ENCODE results near the gene OSBPL10. TPM values are rescaled to one million over a fixed set of nuclear protein-coding genes. Genes with fewer than 3 reads are reported as not detected.

The OSBPL10 gene
- total and polyA plus RNA-seq, 5 donors from 2014 or later: 0.14 to 1.8 (median 0.21) TPM; not detected in 2

GRCh38 chr3:31815006-31815405 lies 166.1 kb downstream of the OSBPL10 start:
- H3K27ac Mint-ChIP-seq: peak overlapping the region in 2 of 3 donors; percentile 74 to 89
- ATAC-seq (ENCODE audit: low read depth in 2 of 2): no peak
- H3K4me3 Mint-ChIP-seq: peak overlapping the region in 1 of 4 donors; percentile 68
- Histone ChIP-seq H3K4me3 (ENCODE audit: low read depth, low read length) (no peak overlapping the region), H3K27ac (ENCODE audit: insufficient read depth, low read length, poor library complexity, severe bottlenecking) (no peak overlapping the region), H3K9me3 (ENCODE audit: control insufficient read depth in 2 of 2, low read length in 2 of 2) (no peaks in the 10 kb centered on the region), H3K27me3 (ENCODE audit: control insufficient read depth, insufficient read depth, low read length) (no peaks in the 10 kb centered on the region), H3K36me3 (ENCODE audit: control insufficient read depth, insufficient read depth, low read length) (no peaks in the 10 kb centered on the region), H3K4me1 (ENCODE audit: control insufficient read depth, insufficient read depth, low read length, poor library complexity, severe bottlenecking) (no peaks in the 10 kb centered on the region)
- no peaks in the 10 kb centered on the region for H3K36me3 Mint-ChIP-seq
- peaks cover 0 to 2% (median 0%) of the 10 kb centered on the region in 7 donors for H3K9me3 Mint-ChIP-seq
- no peak for DNase-seq
- H3K4me1 Mint-ChIP-seq: peaks cover 0 to 37% (median 5%) of the 10 kb centered on the region in 4 donors
- peaks cover 10% of the 10 kb centered on the region for H3K27me3 Mint-ChIP-seq

DNA sequence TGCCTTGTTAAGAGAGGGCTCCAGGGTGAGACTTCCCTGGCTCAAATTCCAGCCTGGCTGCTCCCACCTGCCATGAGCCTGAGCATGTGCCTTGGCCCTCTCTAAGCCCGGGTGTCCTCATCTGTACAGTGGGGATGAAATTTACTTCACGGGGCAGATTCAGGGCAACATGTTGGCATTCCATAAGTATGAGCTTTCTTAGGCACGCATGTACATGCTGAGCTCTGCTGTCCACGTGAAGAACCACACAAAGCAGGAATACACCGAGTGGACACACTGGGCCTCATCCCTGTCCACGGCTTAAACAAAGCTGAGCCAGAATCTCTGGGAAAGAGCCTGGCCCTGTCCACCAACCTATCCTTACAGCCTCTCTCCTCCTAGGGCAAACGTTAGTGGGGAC lies 167.4 kb downstream of the OSBPL10 start:
- no peaks in the 10 kb centered on the region for H3K9me3 ChIP-seq (ENCODE audit: control insufficient read depth in 2 of 2, low read length in 2 of 2)
- peaks cover 0 to 1% (median 0%) of the 10 kb centered on the region in 7 donors for H3K9me3 Mint-ChIP-seq
- no peaks in the 10 kb centered on the region for H3K4me1 ChIP-seq (ENCODE audit: control insufficient read depth, insufficient read depth, low read length, poor library complexity, severe bottlenecking)
- no peak overlapping the region for H3K27ac ChIP-seq (ENCODE audit: insufficient read depth, low read length, poor library complexity, severe bottlenecking)
- H3K36me3 Mint-ChIP-seq: no peaks in the 10 kb centered on the region
- H3K4me3 Mint-ChIP-seq: no peak overlapping the region
- peaks cover 0 to 37% (median 5%) of the 10 kb centered on the region in 4 donors for H3K4me1 Mint-ChIP-seq
- no peak for DNase-seq
- H3K27me3 ChIP-seq (ENCODE audit: control insufficient read depth, insufficient read depth, low read length): no peaks in the 10 kb centered on the region
- no peak for ATAC-seq (ENCODE audit: low read depth in 2 of 2)
- no peaks in the 10 kb centered on the region for H3K36me3 ChIP-seq (ENCODE audit: control insufficient read depth, insufficient read depth, low read length)
- H3K27me3 Mint-ChIP-seq: peaks cover 10% of the 10 kb centered on the region
- peak overlapping the region in 1 of 3 donors; percentile 23 for H3K27ac Mint-ChIP-seq
- no peak overlapping the region for H3K4me3 ChIP-seq (ENCODE audit: low read depth, low read length)

GRCh38 chr3:31813197-31813596 lies 167.9 kb downstream of the OSBPL10 start:
- H3K9me3 ChIP-seq (ENCODE audit: control insufficient read depth in 2 of 2, low read length in 2 of 2): no peaks in the 10 kb centered on the region
- no peaks in the 10 kb centered on the region for H3K4me1 ChIP-seq (ENCODE audit: control insufficient read depth, insufficient read depth, low read length, poor library complexity, severe bottlenecking)
- peaks cover 0 to 35% (median 5%) of the 10 kb centered on the region in 4 donors for H3K4me1 Mint-ChIP-seq
- H3K36me3 ChIP-seq (ENCODE audit: control insufficient read depth, insufficient read depth, low read length): no peaks in the 10 kb centered on the region
- ATAC-seq (ENCODE audit: low read depth in 2 of 2) (no peak), DNase-seq (no peak)
- no peak overlapping the region for H3K4me3 ChIP-seq (ENCODE audit: low read depth, low read length)
- H3K27me3 ChIP-seq (ENCODE audit: control insufficient read depth, insufficient read depth, low read length): no peaks in the 10 kb centered on the region
- H3K27ac Mint-ChIP-seq: peak overlapping the region in 1 of 3 donors; percentile 23
- peaks cover 10% of the 10 kb centered on the region for H3K27me3 Mint-ChIP-seq
- no peak overlapping the region for H3K4me3 Mint-ChIP-seq
- no peak overlapping the region for H3K27ac ChIP-seq (ENCODE audit: insufficient read depth, low read length, poor library complexity, severe bottlenecking)
- peaks cover 0 to 1% (median 0%) of the 10 kb centered on the region in 7 donors for H3K9me3 Mint-ChIP-seq
- no peaks in the 10 kb centered on the region for H3K36me3 Mint-ChIP-seq

- peaks cover 10% of the 10 kb centered on the region for H3K27me3 Mint-ChIP-seq
- DNase-seq (no peak), ATAC-seq (ENCODE audit: low read depth in 2 of 2) (no peak)
- no peak overlapping the region for H3K4me3 ChIP-seq (ENCODE audit: low read depth, low read length)
- no peaks in the 10 kb centered on the region for H3K27me3 ChIP-seq (ENCODE audit: control insufficient read depth, insufficient read depth, low read length)
- H3K4me1 ChIP-seq (ENCODE audit: control insufficient read depth, insufficient read depth, low read length, poor library complexity, severe bottlenecking): no peaks in the 10 kb centered on the region
- H3K4me1 Mint-ChIP-seq: peaks cover 0 to 22% (median 4%) of the 10 kb centered on the region in 4 donors
- no peak overlapping the region for H3K27ac Mint-ChIP-seq
- H3K36me3 ChIP-seq (ENCODE audit: control insufficient read depth, insufficient read depth, low read length): no peaks in the 10 kb centered on the region
- no peaks in the 10 kb centered on the region for H3K9me3 ChIP-seq (ENCODE audit: control insufficient read depth in 2 of 2, low read length in 2 of 2)
- H3K36me3 Mint-ChIP-seq: no peaks in the 10 kb centered on the region
- no peak overlapping the region for H3K4me3 Mint-ChIP-seq
- no peak overlapping the region for H3K27ac ChIP-seq (ENCODE audit: insufficient read depth, low read length, poor library complexity, severe bottlenecking)
- peaks cover 0 to 2% (median 0%) of the 10 kb centered on the region in 7 donors for H3K9me3 Mint-ChIP-seq
These were observed 170.1 kb downstream of the OSBPL10 start for GRCh38 chr3:31810991-31811433.

DNA sequence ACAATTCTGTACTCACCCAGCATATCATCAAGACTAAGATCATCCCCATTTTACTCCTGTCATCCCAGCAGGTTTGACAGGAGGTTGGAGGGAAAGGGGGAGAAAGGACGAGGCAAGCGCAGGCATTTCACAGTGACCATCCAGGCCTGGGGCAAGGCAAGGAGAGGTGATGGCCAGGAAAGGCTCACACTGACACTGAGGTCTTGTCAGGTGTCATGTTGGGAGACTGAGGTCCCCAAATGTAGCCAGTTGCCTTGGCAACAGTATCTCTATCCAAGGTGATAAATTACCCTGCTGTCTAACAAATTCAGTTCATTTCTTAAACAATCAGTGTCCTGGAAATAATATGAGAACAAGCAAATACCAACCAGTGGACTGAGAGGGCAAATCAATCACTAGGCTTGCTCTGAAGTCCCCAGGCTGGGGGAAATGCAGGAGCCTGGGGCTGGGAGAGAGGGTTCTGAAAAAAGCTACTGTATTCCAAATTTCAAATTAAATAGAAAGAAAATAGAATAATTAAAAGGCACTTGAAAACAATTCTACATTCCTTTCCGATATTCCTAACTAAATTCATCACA lies 172.8 kb downstream of the OSBPL10 start:
- H3K4me3 Mint-ChIP-seq: no peak overlapping the region
- no peak overlapping the region for H3K4me3 ChIP-seq (ENCODE audit: low read depth, low read length)
- H3K4me1 ChIP-seq (ENCODE audit: control insufficient read depth, insufficient read depth, low read length, poor library complexity, severe bottlenecking): no peaks in the 10 kb centered on the region
- H3K36me3 Mint-ChIP-seq: no peaks in the 10 kb centered on the region
- H3K27ac Mint-ChIP-seq: no peak overlapping the region
- H3K36me3 ChIP-seq (ENCODE audit: control insufficient read depth, insufficient read depth, low read length): no peaks in the 10 kb centered on the region
- peaks cover 0 to 2% (median 0%) of the 10 kb centered on the region in 4 donors for H3K4me1 Mint-ChIP-seq
- H3K27ac ChIP-seq (ENCODE audit: insufficient read depth, low read length, poor library complexity, severe bottlenecking): no peak overlapping the region
- H3K27me3 ChIP-seq (ENCODE audit: control insufficient read depth, insufficient read depth, low read length): no peaks in the 10 kb centered on the region
- H3K27me3 Mint-ChIP-seq: no peaks in the 10 kb centered on the region
- DNase-seq (no peak), ATAC-seq (ENCODE audit: low read depth in 2 of 2) (no peak)
- no peaks in the 10 kb centered on the region for H3K9me3 ChIP-seq (ENCODE audit: control insufficient read depth in 2 of 2, low read length in 2 of 2)
- H3K9me3 Mint-ChIP-seq: peaks cover 0 to 2% (median 0%) of the 10 kb centered on the region in 7 donors

DNA sequence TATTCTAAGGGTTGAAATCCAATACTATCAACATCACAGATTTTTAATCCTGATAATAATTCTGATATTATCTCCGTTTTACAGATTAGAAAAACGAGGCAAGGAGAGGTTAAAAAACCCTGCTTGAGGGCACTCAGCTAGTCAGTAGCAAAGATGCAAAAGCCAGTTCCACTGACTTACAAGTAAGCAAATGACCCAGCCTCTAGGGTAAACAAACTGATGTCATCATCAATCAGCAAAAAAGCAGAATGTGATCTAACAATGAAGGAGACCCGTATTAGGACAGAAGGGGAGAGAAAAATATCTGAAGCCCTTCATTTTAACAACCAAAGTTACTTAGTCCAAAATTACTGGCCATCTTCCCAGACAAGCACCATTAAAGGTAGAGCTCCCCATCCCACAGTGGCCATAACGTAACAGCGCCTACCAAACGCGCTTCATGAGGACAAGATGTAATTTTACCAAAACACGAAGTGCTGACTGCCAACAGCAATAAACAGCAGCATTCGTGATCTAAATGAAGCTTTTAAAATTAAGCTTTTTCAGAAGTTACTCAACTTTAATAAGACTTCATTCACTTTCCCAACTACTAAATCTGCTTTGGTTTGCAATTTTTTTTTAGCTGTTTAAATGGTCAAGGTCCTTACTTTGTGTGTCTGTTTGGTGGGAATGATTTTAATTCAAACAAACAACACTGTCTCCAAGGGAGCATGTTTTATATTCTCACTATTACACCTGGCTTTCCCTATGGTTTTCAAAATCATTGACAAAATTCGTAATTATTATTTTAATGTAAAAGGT lies 176.6 kb downstream of the OSBPL10 start:
- Histone ChIP-seq H3K27ac (ENCODE audit: insufficient read depth, low read length, poor library complexity, severe bottlenecking) (no peak overlapping the region), H3K4me1 (ENCODE audit: control insufficient read depth, insufficient read depth, low read length, poor library complexity, severe bottlenecking) (no peaks in the 10 kb centered on the region), H3K27me3 (ENCODE audit: control insufficient read depth, insufficient read depth, low read length) (no peaks in the 10 kb centered on the region), H3K9me3 (ENCODE audit: control insufficient read depth in 2 of 2, low read length in 2 of 2) (no peaks in the 10 kb centered on the region), H3K36me3 (ENCODE audit: control insufficient read depth, insufficient read depth, low read length) (no peaks in the 10 kb centered on the region), H3K4me3 (ENCODE audit: low read depth, low read length) (no peak overlapping the region)
- Mint-ChIP-seq H3K27me3 (peaks cover 4% of the 10 kb centered on the region), H3K4me3 (no peak overlapping the region), H3K4me1 (no peaks in the 10 kb centered on the region), H3K9me3 (peaks cover 0 to 2% (median 0%) of the 10 kb centered on the region in 7 donors), H3K27ac (no peak overlapping the region), H3K36me3 (no peaks in the 10 kb centered on the region)
- DNase-seq (no peak), ATAC-seq (ENCODE audit: low read depth in 2 of 2) (no peak)

DNA sequence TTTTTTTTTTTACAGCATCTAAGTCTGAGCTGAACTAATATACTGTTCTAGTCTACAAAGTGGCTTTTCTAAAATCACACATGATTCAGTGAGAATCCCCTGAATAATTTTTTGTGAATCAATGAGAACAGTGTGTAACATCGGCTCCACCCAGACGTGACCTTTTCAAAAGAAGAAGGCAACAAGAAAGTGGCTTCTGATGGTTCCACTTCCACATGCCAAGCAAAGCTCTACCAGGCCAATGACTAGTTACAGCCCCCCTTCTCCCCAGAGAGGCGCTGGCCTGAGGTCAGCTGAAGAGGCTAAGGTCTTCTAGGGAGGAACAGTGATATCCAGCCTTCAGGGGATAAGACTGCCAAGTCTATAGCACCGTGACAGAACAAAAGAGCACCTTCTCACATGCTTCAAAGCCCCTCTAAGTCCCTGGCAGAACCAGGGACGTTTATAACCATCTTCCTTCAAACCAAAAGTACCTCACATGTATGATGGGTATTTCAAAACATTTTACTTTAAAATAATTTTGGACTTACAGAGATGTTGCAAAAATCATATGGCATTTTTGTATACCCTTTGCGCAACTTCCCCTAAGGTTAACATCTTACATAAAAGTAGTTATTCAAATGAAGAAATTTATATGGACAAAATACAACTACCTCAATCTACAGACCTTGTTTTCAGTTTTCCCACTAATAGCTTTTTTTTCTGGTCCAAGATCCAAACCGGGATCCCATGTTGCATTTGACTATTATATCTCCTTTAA lies 177.9 kb downstream of the OSBPL10 start:
- Mint-ChIP-seq H3K36me3 (no peaks in the 10 kb centered on the region), H3K4me1 (no peaks in the 10 kb centered on the region), H3K27ac (no peak overlapping the region), H3K9me3 (peaks cover 0 to 2% (median 0%) of the 10 kb centered on the region in 7 donors), H3K4me3 (no peak overlapping the region), H3K27me3 (peaks cover 4% of the 10 kb centered on the region)
- no peak overlapping the region for H3K4me3 ChIP-seq (ENCODE audit: low read depth, low read length)
- no peaks in the 10 kb centered on the region for H3K36me3 ChIP-seq (ENCODE audit: control insufficient read depth, insufficient read depth, low read length)
- H3K27me3 ChIP-seq (ENCODE audit: control insufficient read depth, insufficient read depth, low read length): no peaks in the 10 kb centered on the region
- H3K9me3 ChIP-seq (ENCODE audit: control insufficient read depth in 2 of 2, low read length in 2 of 2): no peaks in the 10 kb centered on the region
- DNase-seq (no peak), ATAC-seq (ENCODE audit: low read depth in 2 of 2) (peak in 1 of 2 donors; percentile 34)
- H3K27ac ChIP-seq (ENCODE audit: insufficient read depth, low read length, poor library complexity, severe bottlenecking): no peak overlapping the region
- no peaks in the 10 kb centered on the region for H3K4me1 ChIP-seq (ENCODE audit: control insufficient read depth, insufficient read depth, low read length, poor library complexity, severe bottlenecking)

Data from CD4-positive, CD25-positive, alpha-beta regulatory T cell (primary cell).